Subcutaneous adipose tissue (tissue), 4 donors: ENCODE measurements around the gene PKDREJ. TPM values are rescaled to one million over a fixed set of nuclear protein-coding genes. Genes with fewer than 3 reads are reported as not detected.

Experiments
- CTCF ChIP-seq: fragments of 450-650 bp; IDR thresholded peaks from one replicate; pipeline ENCODE4 v1.5.1; 2016; ENCODE audit warnings: low read depth, mild to moderate bottlenecking, control low read depth, antibody characterized with exemption, moderate library complexity
- total RNA-seq, 4 donors: library from RNA; depleted of rRNA; stranded (reverse); fragments of >200 nt; gene quantifications; one replicate each; pipeline ENCODE4 v1.1.0, GENCODE V29; 2016

Gene PKDREJ
- total RNA-seq, 4 donors from 2014 or later, result 0.16 to 0.22 TPM; not detected in 2

DNA sequence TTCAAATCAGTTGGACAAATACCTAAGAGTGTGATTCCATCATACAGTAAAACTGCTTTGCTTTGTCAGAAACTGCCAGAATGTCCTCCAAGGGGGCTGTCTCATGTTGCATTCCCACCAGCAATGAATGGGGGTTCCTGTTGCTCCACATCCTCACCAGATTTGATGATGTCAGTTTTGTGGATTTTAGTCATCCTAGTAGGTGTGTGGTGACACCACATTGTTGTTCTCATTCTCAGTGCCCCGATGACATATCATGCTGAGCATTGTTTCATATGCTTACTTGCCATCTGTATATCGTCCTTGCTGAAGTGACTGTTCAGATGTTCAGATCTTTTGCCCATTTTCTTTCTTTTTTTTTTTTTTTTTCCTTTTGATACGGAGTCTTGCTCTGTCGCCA is 50.1 kb downstream of the PKDREJ start:
- TF ChIP-seq CTCF, result no peak

GRCh38 chr22:46212195-46212594 is 50.9 kb downstream of the PKDREJ start:
- TF ChIP-seq CTCF, result no peak

GRCh38 chr22:46209262-46209661 is 53.9 kb downstream of the PKDREJ start:
- TF ChIP-seq CTCF, result no peak

Other genes with a start within 250 kb of the PKDREJ start
- 10 to 100 TPM; 23.5 to 51.0 (median 36.0) TPM for gene PPARA, start 112.8 kb downstream of the PKDREJ start, total RNA-seq
- 10 to 100 TPM in 1 of 4 donors, 1 to 10 TPM in 3; 3.4 to 13.6 (median 9.2) TPM for gene CDPF1, start 13.1 kb downstream of the PKDREJ start, total RNA-seq
- gene TTC38, start 4.7 kb upstream of the PKDREJ start, total RNA-seq, result 100 to 1,000 TPM in 2 of 4 donors, 10 to 100 TPM in 2; 63.7 to 285 (median 88.5) TPM
- 1 to 10 TPM in 2 of 4 donors, not detected in 2; 1.1 to 1.4 TPM for gene GTSE1, start 33.5 kb upstream of the PKDREJ start, total RNA-seq
- 10 to 100 TPM; 28.7 to 49.0 (median 31.3) TPM for gene TRMU, start 72.4 kb upstream of the PKDREJ start, total RNA-seq